Keratinocyte (primary cell): ENCODE results near the gene DPF3. TPM values are rescaled to one million over a fixed set of nuclear protein-coding genes. Genes with fewer than 3 reads are reported as not detected.

Experiments used
- DNase-seq: peaks from one replicate; pipeline ENCODE4 v3.0.0-alpha.2; 2011; ENCODE audit warnings: low read depth, missing footprints, low spot score
- FAIRE-seq: peaks from 2 replicates; lab custom pipeline; 2011; peaks lifted over from hg19 to GRCh38; lab: Jason Lieb, UNC
- H2AFZ ChIP-seq: 2 replicates; pipeline ENCODE4 v1.6.0; 2012; ENCODE audit warnings: low read length, control low read depth, inconsistent platforms; ENCODE audit not compliant: control insufficient read depth
- H3K27ac ChIP-seq: 2 replicates; pipeline ENCODE4 v1.5.1; 2011; ENCODE audit warnings: low read length; ENCODE audit not compliant: control insufficient read depth, insufficient read depth
- H3K27me3 ChIP-seq: 3 replicates; pipeline ENCODE4 v1.6.0; 2011; ENCODE audit warnings: low read length; ENCODE audit not compliant: control insufficient read depth, insufficient read depth; ENCODE audit errors: extremely low read depth
- H3K36me3 ChIP-seq, 2 experiments: 2 replicates in 1 of 2; 3 replicates in 1 of 2; pipeline ENCODE4 v1.5.1; 2011; ENCODE audit warnings: low read length in 2 of 2, mild to moderate bottlenecking in 1 of 2; ENCODE audit not compliant: control insufficient read depth in 2 of 2, insufficient read depth in 2 of 2; ENCODE audit errors: extremely low read depth in 1 of 2
- H3K4me1 ChIP-seq: 3 replicates; pipeline ENCODE4 v1.5.1; 2011; ENCODE audit warnings: low read length; ENCODE audit not compliant: control insufficient read depth, insufficient read depth; ENCODE audit errors: extremely low read depth
- H3K4me2 ChIP-seq: 3 replicates; pipeline ENCODE4 v1.6.0; 2011; ENCODE audit warnings: low read depth, low read length; ENCODE audit not compliant: control insufficient read depth, insufficient read depth; ENCODE audit errors: extremely low read depth
- H3K4me3 ChIP-seq, 3 experiments: fragments of 200-600 bp in 1 of 3; sonication (generic) in 1 of 3; 2 replicates in 2 of 3; 3 replicates in 1 of 3; pipeline ENCODE4 v1.5.1; 2011 to 2016; ENCODE audit warnings: low read length in 3 of 3, mild to moderate bottlenecking in 3 of 3, control low read depth in 2 of 3, inconsistent platforms in 1 of 3, low read depth in 1 of 3, mixed read lengths in 1 of 3, mixed run types in 1 of 3, moderate library complexity in 1 of 3; ENCODE audit not compliant: control insufficient read depth in 2 of 3, insufficient read depth in 2 of 3; ENCODE audit errors: extremely low read depth in 1 of 3
- H3K79me2 ChIP-seq: 2 replicates; pipeline ENCODE4 v1.6.0; 2012; ENCODE audit warnings: low read length; ENCODE audit not compliant: control insufficient read depth, insufficient read depth
- H3K9ac ChIP-seq: 3 replicates; pipeline ENCODE4 v1.6.0; 2011; ENCODE audit warnings: low read length; ENCODE audit not compliant: control insufficient read depth, insufficient read depth; ENCODE audit errors: extremely low read depth
- H3K9me1 ChIP-seq: 3 replicates; pipeline ENCODE4 v1.6.0; 2011; ENCODE audit warnings: low read length; ENCODE audit not compliant: control insufficient read depth, insufficient read depth; ENCODE audit errors: extremely low read depth
- H3K9me3 ChIP-seq: 2 replicates; pipeline ENCODE4 v1.5.1; 2012; ENCODE audit warnings: low read depth, low read length; ENCODE audit not compliant: control insufficient read depth
- H4K20me1 ChIP-seq: 3 replicates; pipeline ENCODE4 v1.6.0; 2011; ENCODE audit warnings: low read length; ENCODE audit not compliant: control insufficient read depth, insufficient read depth; ENCODE audit errors: extremely low read depth
- EZH2 ChIP-seq: IDR thresholded peaks from one replicate; pipeline ENCODE4 v1.6.1; 2012; ENCODE audit warnings: inconsistent platforms, mild to moderate bottlenecking, low read length, moderate library complexity
- dilution Hi-C: fragments of 300-500 bp; cut with MboI; formaldehyde crosslinking; loops from one replicate; pipeline ENCODE4 v1.7.0; 2020; ENCODE audit warnings: low sequenced_read_pairs; ENCODE audit not compliant: extremely low pct_ligation_motif_present
- polyA plus RNA-seq, 5 experiments: library from polyadenylated mRNA; depleted of rRNA in 3 of 5; stranded (reverse) in 3 of 5; stranded (forward) in 1 of 5; unstranded in 1 of 5; fragments of >200 nt; gene quantifications; 1 replicate in 1 of 5; 2 replicates in 3 of 5; 3 replicates in 1 of 5; pipeline versions ENCODE4 v1.2.1 to v1.2.3, GENCODE V29; 2011 to 2012; ENCODE audit warnings: missing spikeins in 2 of 5, low read depth in 1 of 5, low replicate concordance in 1 of 5
- TF ChIP-seq, protein P1 (sequence below), 3 experiments: IDR thresholded peaks in 1 of 3; conservative IDR thresholded peaks in 1 of 3; optimal IDR thresholded peaks in 1 of 3; 2 replicates in 2 of 3; 3 replicates in 1 of 3; pipeline versions ENCODE3 to v1.5.1; 2011; ENCODE audit warnings: low read length in 3 of 3, mild to moderate bottlenecking in 3 of 3, moderate library complexity in 2 of 3, control low read depth in 1 of 3, inconsistent platforms in 1 of 3; ENCODE audit not compliant: insufficient read depth in 2 of 3; ENCODE audit errors: extremely low read depth in 1 of 3

DPF3 gene
- polyA plus RNA-seq, 1 donor (not counting 4 experiments of a cell fraction or from before 2014, with no cell fraction given) = 1.1 TPM

GRCh38 chr14:72777636-72778035 lies 116.3 kb downstream of the DPF3 start:
- FAIRE-seq = no peak
- Histone ChIP-seq H3K79me2 (no peaks in the 10 kb centered on the region), H3K27me3 (no peaks in the 10 kb centered on the region), H3K36me3 (no peaks in the 10 kb centered on the region), H3K4me1 (no peaks in the 10 kb centered on the region), H3K4me3 (no peak overlapping the region), H4K20me1 (no peaks in the 10 kb centered on the region), H3K4me2 (no peak overlapping the region), H2AFZ (no peak overlapping the region), H3K9ac (no peak overlapping the region), H3K9me1 (no peaks in the 10 kb centered on the region), H3K9me3 (no peaks in the 10 kb centered on the region), H3K27ac (no peak overlapping the region)
- TF ChIP-seq, protein P1, sequence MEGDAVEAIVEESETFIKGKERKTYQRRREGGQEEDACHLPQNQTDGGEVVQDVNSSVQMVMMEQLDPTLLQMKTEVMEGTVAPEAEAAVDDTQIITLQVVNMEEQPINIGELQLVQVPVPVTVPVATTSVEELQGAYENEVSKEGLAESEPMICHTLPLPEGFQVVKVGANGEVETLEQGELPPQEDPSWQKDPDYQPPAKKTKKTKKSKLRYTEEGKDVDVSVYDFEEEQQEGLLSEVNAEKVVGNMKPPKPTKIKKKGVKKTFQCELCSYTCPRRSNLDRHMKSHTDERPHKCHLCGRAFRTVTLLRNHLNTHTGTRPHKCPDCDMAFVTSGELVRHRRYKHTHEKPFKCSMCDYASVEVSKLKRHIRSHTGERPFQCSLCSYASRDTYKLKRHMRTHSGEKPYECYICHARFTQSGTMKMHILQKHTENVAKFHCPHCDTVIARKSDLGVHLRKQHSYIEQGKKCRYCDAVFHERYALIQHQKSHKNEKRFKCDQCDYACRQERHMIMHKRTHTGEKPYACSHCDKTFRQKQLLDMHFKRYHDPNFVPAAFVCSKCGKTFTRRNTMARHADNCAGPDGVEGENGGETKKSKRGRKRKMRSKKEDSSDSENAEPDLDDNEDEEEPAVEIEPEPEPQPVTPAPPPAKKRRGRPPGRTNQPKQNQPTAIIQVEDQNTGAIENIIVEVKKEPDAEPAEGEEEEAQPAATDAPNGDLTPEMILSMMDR (optimal IDR thresholded peaks at IDR 0.05 in 1 of 3, IDR thresholded peaks at IDR 0.05 in 1 of 3, conservative IDR thresholded peaks at IDR 0.05 in 1 of 3; ENCODE audit: extremely low read depth in 1 of 3, insufficient read depth in 2 of 3, low read length in 3 of 3) = no peak
- TF ChIP-seq EZH2 = no peak
- dilution Hi-C loops = no loop called here
- DNase-seq = no peak

- DNase-seq = no peak
- Histone ChIP-seq H3K79me2 (no peaks in the 10 kb centered on the region), H3K9ac (no peak overlapping the region), H3K9me1 (no peaks in the 10 kb centered on the region), H3K9me3 (no peaks in the 10 kb centered on the region), H3K36me3 (no peaks in the 10 kb centered on the region), H3K4me2 (no peak overlapping the region), H2AFZ (no peak overlapping the region), H4K20me1 (no peaks in the 10 kb centered on the region), H3K27ac (no peak overlapping the region), H3K27me3 (no peaks in the 10 kb centered on the region), H3K4me3 (no peak overlapping the region), H3K4me1 (no peaks in the 10 kb centered on the region)
- no peak for TF ChIP-seq EZH2
- TF ChIP-seq, protein P1 (optimal IDR thresholded peaks at IDR 0.05 in 1 of 3, IDR thresholded peaks at IDR 0.05 in 1 of 3, conservative IDR thresholded peaks at IDR 0.05 in 1 of 3; ENCODE audit: extremely low read depth in 1 of 3, insufficient read depth in 2 of 3, low read length in 3 of 3) = no peak
- no peak for FAIRE-seq
- dilution Hi-C loops = no loop called here
Observed at GRCh38 chr14:72776701-72777261, 117.1 kb downstream of the DPF3 start.
